GM12874 (cell line): ENCODE measurements around the gene OPCML.

Experiments used
- CTCF ChIP-seq: IDR thresholded peaks from 2 replicates; pipeline ENCODE4 v1.5.1; 2011; ENCODE audit warnings: low read depth, mild to moderate bottlenecking, control low read depth, low read length, moderate library complexity; ENCODE audit not compliant: insufficient read depth

The OPCML gene

GRCh38 chr11:133385781-133386180 lies 146.5 kb downstream of the OPCML start:
- TF ChIP-seq CTCF = no peak

GRCh38 chr11:133384731-133385130 lies 147.6 kb downstream of the OPCML start:
- no peak for TF ChIP-seq CTCF

- no peak for TF ChIP-seq CTCF
These were observed 148.6 kb downstream of the OPCML start for GRCh38 chr11:133383689-133384088.

- no peak for TF ChIP-seq CTCF
These were observed 149.1 kb downstream of the OPCML start for GRCh38 chr11:133383201-133383600.

GRCh38 chr11:133382131-133382812 lies 150.0 kb downstream of the OPCML start:
- no peak for TF ChIP-seq CTCF

- TF ChIP-seq CTCF = no peak
These were observed 150.6 kb downstream of the OPCML start for GRCh38 chr11:133381761-133382130.

- TF ChIP-seq CTCF = no peak
These were observed 166.2 kb downstream of the OPCML start for GRCh38 chr11:133366147-133366546.
